Heart right ventricle (tissue), 16 donors: ENCODE results near the gene DENND2D. TPM values are rescaled to one million over a fixed set of nuclear protein-coding genes. Genes with fewer than 3 reads are reported as not detected.
A peak's percentile ranks its signal among the peaks of the same experiment; 100 is the strongest.

Experiments
- ATAC-seq, 8 donors: fragments of 200-7000 bp; cut with Tn5 transposase; one replicate each; pipeline ENCODE4 v1.9.1; 2020; ENCODE audit warnings: mild to moderate bottlenecking in 8 of 8, moderate library complexity in 8 of 8, moderate number of reproducible peaks in 1 of 8
- DNase-seq, 2 donors: peaks; one replicate each; pipeline ENCODE4 v3.0.0-alpha.2; 2020
- H3K27ac ChIP-seq, 10 donors: fragments of 200-600 bp; sonication (generic) in 2 of 10; one replicate each; pipeline versions ENCODE4 v1.5.0 to v1.8.0; 2020 to 2022; ENCODE audit warnings: mild to moderate bottlenecking in 3 of 10
- H3K27me3 ChIP-seq, 7 donors: fragments of 200-600 bp; one replicate each; pipeline ENCODE4 v1.8.0; 2021 to 2022; ENCODE audit warnings: mild to moderate bottlenecking in 2 of 7
- H3K36me3 ChIP-seq, 9 donors: fragments of 200-600 bp; sonication (generic) in 1 of 9; one replicate each; pipeline versions ENCODE4 v1.5.0 to v1.8.0; 2020 to 2022; ENCODE audit warnings: mild to moderate bottlenecking in 2 of 9
- H3K4me1 ChIP-seq, 9 donors: fragments of 200-600 bp; sonication (generic) in 1 of 9; one replicate each; pipeline versions ENCODE4 v1.5.0 to v1.8.0; 2020 to 2022; ENCODE audit warnings: mild to moderate bottlenecking in 4 of 9
- H3K4me3 ChIP-seq, 10 donors: fragments of 200-600 bp; sonication (generic) in 2 of 10; one replicate each; pipeline versions ENCODE4 v1.5.0 to v1.8.0; 2020 to 2022; ENCODE audit warnings: mild to moderate bottlenecking in 7 of 10, moderate library complexity in 2 of 10
- H3K9me3 ChIP-seq, 11 donors: fragments of 200-600 bp in 10 of 11; sonication (generic) in 2 of 11; one replicate each; pipeline versions ENCODE4 v1.5.0 to v1.8.0; 2013 to 2022; ENCODE audit warnings: mild to moderate bottlenecking in 2 of 11, control low read depth in 1 of 11, moderate library complexity in 1 of 11
- WGBS, 2 donors: extraction: QIAGEN DNeasy Blood & Tissue Kit; methylation state at CpG; one replicate each; pipeline ENCODE4 v1.1.7; 2013; ENCODE audit warnings: inconsistent platforms in 1 of 2; 5-methylcytosine and 5-hydroxymethylcytosine counted together
- intact Hi-C, 10 donors: fragments of 100-400 bp; cut with DNase I; formaldehyde crosslinking; loops; one replicate each; pipeline versions ENCODE4 v1.11.1 to v1.14.2; 2022
- polyA plus RNA-seq, 2 donors: library from polyadenylated mRNA; stranded (reverse); fragments of 200-250 nt; gene quantifications; one replicate each; pipeline ENCODE4 v1.2.3, GENCODE V29; 2013
- total RNA-seq, 10 donors: library from RNA; stranded (reverse); fragmentation: NEBNext Ultra II Directional in 3 of 10; extraction: Animal tissue kit (Norgen Biotek cat#: 25700) in 3 of 10; gene quantifications; one replicate each; pipeline versions ENCODE4 v1.2.1 to v1.2.4, GENCODE V29; 2021 to 2023
- TF ChIP-seq, protein P1 (sequence below), 9 donors: fragments of 200-600 bp; sonication (generic) in 2 of 9; IDR thresholded peaks; one replicate each; pipeline versions ENCODE4 v1.5.0 to v1.8.0; 2021 to 2022; ENCODE audit warnings: antibody characterized with exemption in 9 of 9, mild to moderate bottlenecking in 5 of 9, moderate library complexity in 1 of 9
- donor health status: Arrhythmogenic right ventricular cardiomyopathy.
- donor health status: ischemic (EF 13 %, LVEDD 7.1; RV severe dilation, severe dysfunction).
- donor health status: healthy with polysubstance abuse.
- donor health status: DM: no; HTN: yes; CAD: no.
- donor health status: DM: no; HTN: no; CAD: no.
- donor health status: ischemic (EF 25% LVEDD 6.9; RV normal size, moderate dysfunction).
- donor health status: ischemic (EF 25% LVEDD 5.7; RV mildly dilated, moderate dysfunction).
- donor health status: healthy.
- donor health status: DM: yes; HTN: yes; CAD: no.
- donor health status: Ischemic cardiomyopathy.
- donor health status: ischemic (EF 35%, LVEDD 5.7; RV mildly dilated, moderate dysfunction).
- donor health status: nonischemic (EF 11% LVEDD 7.7; RV severe dilation, severe dysfunction).
- donor health status: DM: yes; HTN: yes; CAD: no.
- donor health status: PGD.
- donor health status: ischemic (EF 29% LVEDD 5.4; RV normal size, mild dysfunction).
- donor health status: nonischemic (EF 23%, LVEDD 6.1; RV moderate dilation, normal function).

Gene DENND2D
- total and polyA plus RNA-seq, 12 donors, result 0.46 to 11.9 (median 1.0) TPM

DNA sequence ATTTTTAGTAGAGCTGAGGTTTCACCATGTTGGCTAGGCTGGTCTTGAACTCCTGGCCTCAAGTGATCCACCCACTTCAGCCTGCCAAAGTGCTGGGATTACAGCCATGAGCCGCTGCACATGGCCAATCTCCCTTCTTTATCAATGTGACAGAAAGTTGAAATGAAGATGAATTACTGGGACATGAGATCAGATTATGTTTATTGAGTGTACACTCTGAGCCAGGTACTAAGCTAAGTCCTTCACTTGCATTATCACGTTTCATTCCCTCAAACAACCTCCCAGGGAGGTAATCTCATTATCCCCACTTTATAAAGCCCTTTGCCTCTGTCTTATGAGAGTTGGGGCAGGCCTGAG, 20.8 kb upstream of the DENND2D start:
- WGBS, 2 donors, result 57 to 61% methylated on average over 2 of the region's 2 CpGs

DNA sequence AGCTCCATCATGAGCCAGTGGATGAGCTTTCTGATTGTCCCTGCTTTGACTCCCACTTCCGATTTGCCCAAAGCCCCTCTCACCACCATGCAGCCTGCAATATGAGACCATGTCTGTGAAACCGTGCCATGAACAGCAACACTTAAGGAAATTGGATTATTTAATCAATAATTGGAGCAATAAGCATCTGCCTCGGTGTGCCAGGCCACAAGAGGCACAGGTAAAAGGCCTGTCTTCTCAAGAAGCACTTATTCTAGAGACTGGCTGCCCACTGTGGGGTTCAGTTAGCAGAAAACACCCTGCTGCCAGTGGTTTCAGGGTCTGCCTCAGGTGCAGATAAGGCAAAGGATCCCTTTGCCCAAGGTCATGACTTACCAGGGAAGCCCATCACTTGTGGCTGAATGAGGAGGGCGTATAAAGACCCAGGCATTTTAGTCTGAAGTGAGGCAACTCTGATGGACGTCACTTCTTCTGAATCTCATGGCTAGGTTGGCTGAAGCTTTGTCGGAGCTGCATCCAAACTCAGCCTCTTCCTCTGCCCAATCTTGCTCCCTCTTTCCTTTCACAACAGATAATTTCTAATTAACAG, 19.9 kb upstream of the DENND2D start:
- 89 to 91% methylated on average over 6 of the region's 6 CpGs for WGBS, 2 donors
- peak overlapping the region in 1 of 10 donors; percentile 81 for H3K27ac ChIP-seq

More for the DNA sequence above, 20.8 kb upstream of the DENND2D start:
- H3K27ac ChIP-seq, result peak overlapping the region in 1 of 10 donors; percentile 81
- DNase-seq, result no peak
- H3K9me3 ChIP-seq, result no peaks in the 10 kb centered on the region
- intact Hi-C loops, result loop anchor here in 7 of 10 donors (5.0 to 10.0 kb wide), 5 partner anchors 104 to 551 kb away; no protein-coding TSS in a partner anchor
- no peaks in the 10 kb centered on the region for H3K36me3 ChIP-seq
- no peak overlapping the region for H3K4me3 ChIP-seq
- H3K4me1 ChIP-seq, result peaks cover 0 to 72% (median 4%) of the 10 kb centered on the region in 9 donors
- H3K27me3 ChIP-seq, result no peaks in the 10 kb centered on the region
- TF ChIP-seq, protein P1, sequence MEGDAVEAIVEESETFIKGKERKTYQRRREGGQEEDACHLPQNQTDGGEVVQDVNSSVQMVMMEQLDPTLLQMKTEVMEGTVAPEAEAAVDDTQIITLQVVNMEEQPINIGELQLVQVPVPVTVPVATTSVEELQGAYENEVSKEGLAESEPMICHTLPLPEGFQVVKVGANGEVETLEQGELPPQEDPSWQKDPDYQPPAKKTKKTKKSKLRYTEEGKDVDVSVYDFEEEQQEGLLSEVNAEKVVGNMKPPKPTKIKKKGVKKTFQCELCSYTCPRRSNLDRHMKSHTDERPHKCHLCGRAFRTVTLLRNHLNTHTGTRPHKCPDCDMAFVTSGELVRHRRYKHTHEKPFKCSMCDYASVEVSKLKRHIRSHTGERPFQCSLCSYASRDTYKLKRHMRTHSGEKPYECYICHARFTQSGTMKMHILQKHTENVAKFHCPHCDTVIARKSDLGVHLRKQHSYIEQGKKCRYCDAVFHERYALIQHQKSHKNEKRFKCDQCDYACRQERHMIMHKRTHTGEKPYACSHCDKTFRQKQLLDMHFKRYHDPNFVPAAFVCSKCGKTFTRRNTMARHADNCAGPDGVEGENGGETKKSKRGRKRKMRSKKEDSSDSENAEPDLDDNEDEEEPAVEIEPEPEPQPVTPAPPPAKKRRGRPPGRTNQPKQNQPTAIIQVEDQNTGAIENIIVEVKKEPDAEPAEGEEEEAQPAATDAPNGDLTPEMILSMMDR (IDR thresholded peaks at IDR 0.05), result no peak
- ATAC-seq, result no peak

DNA sequence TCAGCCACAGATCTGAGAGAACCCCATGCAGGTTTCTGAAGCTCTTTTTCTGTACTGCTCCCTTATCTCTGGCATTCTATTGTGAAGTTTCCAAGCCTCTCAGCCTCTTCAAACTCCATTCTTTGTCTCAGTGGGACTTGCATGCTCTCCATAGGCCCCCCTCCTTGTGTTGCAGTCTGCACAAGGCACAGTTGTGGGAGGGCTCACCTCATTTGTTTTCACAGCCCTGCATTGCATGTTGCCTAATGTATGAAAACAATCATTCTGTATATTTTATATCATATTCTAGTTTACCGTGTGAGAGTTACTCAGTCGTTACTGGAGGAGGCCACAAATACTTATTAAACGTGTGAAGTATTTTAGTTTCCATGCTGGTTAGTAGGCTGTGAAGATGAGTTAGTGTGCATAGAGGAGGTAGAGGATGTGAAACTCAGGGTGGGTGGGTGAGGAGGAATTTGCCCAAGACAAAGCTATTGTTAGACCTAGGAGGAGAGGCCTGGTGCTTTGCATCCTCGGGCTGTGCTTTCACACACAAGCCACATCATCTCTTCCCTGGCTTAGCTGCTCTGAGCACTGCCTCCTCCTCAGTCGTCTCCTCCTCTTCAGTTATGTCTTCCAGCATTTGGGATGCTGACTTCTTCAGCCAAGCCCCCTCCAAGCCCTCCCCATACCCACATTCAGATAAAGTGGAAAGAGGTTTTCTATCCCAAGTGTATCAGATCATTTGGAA, 19.3 kb upstream of the DENND2D start:
- TF ChIP-seq, protein P1 (IDR thresholded peaks at IDR 0.05), result no peak
- Histone ChIP-seq H3K4me1 (peaks cover 0 to 84% (median 4%) of the 10 kb centered on the region in 9 donors), H3K36me3 (no peaks in the 10 kb centered on the region), H3K27me3 (no peaks in the 10 kb centered on the region), H3K4me3 (no peak overlapping the region), H3K9me3 (no peaks in the 10 kb centered on the region), H3K27ac (peak overlapping the region in 1 of 10 donors; percentile 81)
- DNase-seq (no peak), ATAC-seq (peak in 1 of 8 donors; percentile 44)
- WGBS, 2 donors, result 51 to 58% methylated on average over 5 of the region's 5 CpGs
- intact Hi-C loops, result loop anchor here in 8 of 10 donors (5.0 to 10.0 kb wide), 5 partner anchors 105 to 553 kb away; no protein-coding TSS in a partner anchor

More for the DNA sequence above, 19.9 kb upstream of the DENND2D start:
- TF ChIP-seq, protein P1 (IDR thresholded peaks at IDR 0.05), result no peak
- Histone ChIP-seq H3K9me3 (no peaks in the 10 kb centered on the region), H3K4me1 (peaks cover 0 to 78% (median 4%) of the 10 kb centered on the region in 9 donors), H3K4me3 (no peak overlapping the region), H3K27me3 (no peaks in the 10 kb centered on the region), H3K36me3 (no peaks in the 10 kb centered on the region)
- intact Hi-C loops, result loop anchor here in 7 of 10 donors (5.0 to 10.0 kb wide), 5 partner anchors 104 to 552 kb away; no protein-coding TSS in a partner anchor
- no peak for ATAC-seq
- no peak for DNase-seq

DNA sequence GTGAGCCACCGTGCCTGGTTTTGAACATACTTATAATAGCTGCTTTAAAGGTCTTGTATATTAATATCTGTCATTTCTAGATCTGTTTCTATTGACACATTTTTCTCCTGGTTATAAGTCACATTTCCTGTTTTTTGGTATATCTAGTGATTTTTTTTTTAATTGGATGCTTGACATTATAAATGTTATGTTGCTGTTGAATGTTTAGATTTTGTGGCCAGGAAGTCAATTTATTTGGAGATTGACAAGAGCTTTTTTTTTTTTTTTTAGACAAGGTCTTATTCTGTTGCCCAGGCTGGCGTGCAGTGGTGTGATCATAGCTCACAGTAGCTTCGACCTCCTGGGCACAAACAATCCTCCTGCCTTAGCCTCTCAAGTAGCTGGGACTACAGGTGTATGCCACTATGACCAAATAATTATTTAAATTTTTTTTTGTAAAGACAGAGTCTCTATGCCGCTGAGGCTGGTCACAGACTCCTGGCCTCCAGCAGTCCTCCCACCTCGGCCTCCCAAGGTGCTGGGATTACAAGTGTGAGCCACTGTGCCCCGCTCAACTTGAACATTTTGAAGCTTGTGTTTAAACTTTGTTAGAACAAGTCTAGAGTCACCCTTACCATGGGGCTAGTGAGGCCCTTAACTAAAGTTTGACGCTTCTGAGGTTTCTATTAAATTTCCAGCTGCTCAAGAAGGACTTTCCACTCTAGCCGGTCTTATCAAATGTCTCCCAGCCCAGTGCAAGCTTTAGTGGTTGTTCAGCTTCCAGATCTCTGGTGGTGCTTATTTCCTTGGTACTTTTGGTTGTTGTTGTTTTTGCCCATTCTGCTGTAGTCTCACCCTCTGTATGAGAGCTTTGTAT, 18.5 kb upstream of the DENND2D start:
- no peak overlapping the region for H3K4me3 ChIP-seq
- no peaks in the 10 kb centered on the region for H3K9me3 ChIP-seq
- WGBS, 2 donors, result 86 to 89% methylated on average over 8 of the region's 8 CpGs
- peak overlapping the region in 1 of 10 donors; percentile 81 for H3K27ac ChIP-seq
- intact Hi-C loops, result loop anchor here in 1 of 10 donors (5.0 kb wide), 1 partner anchor 183 kb away; no protein-coding TSS in a partner anchor
- DNase-seq (no peak), ATAC-seq (no peak)
- H3K4me1 ChIP-seq, result peaks cover 0 to 92% (median 4%) of the 10 kb centered on the region in 9 donors
- no peaks in the 10 kb centered on the region for H3K36me3 ChIP-seq
- TF ChIP-seq, protein P1 (IDR thresholded peaks at IDR 0.05), result no peak
- no peaks in the 10 kb centered on the region for H3K27me3 ChIP-seq
